Adipocyte (in vitro differentiated cells): ENCODE measurements around the gene SPECC1.

Source experiments
- DNase-seq: peaks from one replicate; pipeline ENCODE4 v3.0.0-alpha.2; 2015; ENCODE audit warnings: low read depth
- H3K27me3 ChIP-seq: replicated peaks from 2 replicates; pipeline ENCODE4 v1.7.0; 2013; ENCODE audit warnings: mild to moderate bottlenecking, low read length, moderate library complexity; ENCODE audit not compliant: control insufficient read depth, insufficient read depth
- H3K36me3 ChIP-seq: 2 replicates; pipeline ENCODE4 v1.7.0; 2013; ENCODE audit warnings: low read length, mild to moderate bottlenecking, moderate library complexity; ENCODE audit not compliant: control insufficient read depth, insufficient read depth, severe bottlenecking
- H3K4me1 ChIP-seq: 2 replicates; pipeline ENCODE4 v1.7.0; 2013; ENCODE audit warnings: mild to moderate bottlenecking, low read length, moderate library complexity; ENCODE audit not compliant: control insufficient read depth, insufficient read depth
- H3K4me3 ChIP-seq: 2 replicates; pipeline ENCODE4 v1.7.0; 2013; ENCODE audit warnings: mild to moderate bottlenecking, low read length, moderate library complexity
- H3K9ac ChIP-seq: 2 replicates; pipeline ENCODE4 v1.7.0; 2013; ENCODE audit warnings: mild to moderate bottlenecking, low read length, moderate library complexity
- H3K9me3 ChIP-seq: 2 replicates; pipeline ENCODE4 v1.7.0; 2013; ENCODE audit warnings: mild to moderate bottlenecking, low read length, moderate library complexity; ENCODE audit not compliant: control insufficient read depth

SPECC1 gene

DNA sequence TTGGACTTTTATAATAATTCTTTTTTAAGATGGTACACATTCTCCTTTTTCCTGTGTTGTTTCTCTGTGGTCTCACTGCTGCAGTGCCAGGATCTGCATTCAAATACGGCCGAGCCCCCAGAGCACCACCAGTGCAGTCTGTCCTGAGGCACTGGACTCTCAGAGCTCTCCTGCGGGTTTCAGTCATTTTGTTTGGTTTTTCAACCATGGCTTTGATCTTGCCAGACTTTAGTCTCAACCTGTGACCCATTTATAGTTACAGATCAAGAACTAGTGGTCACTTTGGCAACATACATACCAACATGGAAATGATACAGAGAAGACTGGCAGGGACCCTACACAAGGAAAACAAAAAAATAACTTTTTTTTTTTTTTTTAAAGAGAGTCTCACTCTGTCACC is 280.8 kb downstream of the SPECC1 start:
- no peaks in the 10 kb centered on the region for H3K9me3 ChIP-seq
- H3K4me3 ChIP-seq, result no peak overlapping the region
- H3K27me3 ChIP-seq, result no peaks in the 10 kb centered on the region
- H3K4me1 ChIP-seq, result no peaks in the 10 kb centered on the region
- no peak overlapping the region for H3K9ac ChIP-seq
- H3K36me3 ChIP-seq, result peaks cover 3% of the 10 kb centered on the region
- no peak for DNase-seq

DNA sequence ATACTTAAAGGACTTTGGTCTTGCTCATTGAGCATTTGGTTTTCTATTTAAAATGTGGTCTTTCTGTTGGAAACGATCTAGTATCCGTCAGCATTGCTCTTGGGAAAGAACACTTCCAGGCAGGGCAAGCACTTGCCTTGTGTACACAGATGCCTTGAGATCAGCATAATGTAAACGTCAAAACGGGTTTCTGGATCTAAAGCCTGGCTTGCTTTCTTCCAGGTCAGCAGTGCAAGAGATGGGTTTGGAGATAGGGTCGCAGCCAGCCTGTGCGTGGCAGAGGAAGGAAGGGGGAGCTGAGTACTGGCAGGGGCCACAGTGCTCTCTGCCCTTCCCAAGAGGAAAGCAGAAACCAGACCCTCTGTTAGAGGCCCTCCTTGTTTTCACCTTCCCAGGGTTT is 282.7 kb downstream of the SPECC1 start:
- H3K36me3 ChIP-seq, result peaks cover 3% of the 10 kb centered on the region
- no peak overlapping the region for H3K4me3 ChIP-seq
- no peaks in the 10 kb centered on the region for H3K9me3 ChIP-seq
- no peaks in the 10 kb centered on the region for H3K4me1 ChIP-seq
- H3K27me3 ChIP-seq, result no peaks in the 10 kb centered on the region
- no peak overlapping the region for H3K9ac ChIP-seq
- no peak for DNase-seq

DNA sequence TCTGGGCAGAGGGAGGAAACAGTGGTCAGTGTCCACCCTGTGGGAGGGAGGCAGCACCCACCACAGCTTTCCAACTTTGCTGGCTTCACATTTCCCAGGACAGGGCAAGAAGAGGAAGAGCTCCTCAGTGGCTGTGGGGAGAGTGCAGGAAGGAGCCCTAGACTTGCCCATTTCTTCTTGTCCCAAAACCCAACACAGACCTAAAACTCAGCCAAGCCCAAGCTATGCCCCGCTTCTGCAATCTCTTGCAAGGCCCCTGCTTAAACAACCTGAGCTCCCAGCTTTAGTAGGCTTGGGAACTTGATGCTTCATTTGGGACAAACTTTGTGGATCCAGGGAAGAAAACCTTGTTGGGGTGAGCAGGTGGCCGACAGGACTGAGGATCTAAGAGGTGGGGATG is 284.3 kb downstream of the SPECC1 start:
- Histone ChIP-seq H3K9me3 (no peaks in the 10 kb centered on the region), H3K27me3 (no peaks in the 10 kb centered on the region), H3K36me3 (no peaks in the 10 kb centered on the region)

DNA sequence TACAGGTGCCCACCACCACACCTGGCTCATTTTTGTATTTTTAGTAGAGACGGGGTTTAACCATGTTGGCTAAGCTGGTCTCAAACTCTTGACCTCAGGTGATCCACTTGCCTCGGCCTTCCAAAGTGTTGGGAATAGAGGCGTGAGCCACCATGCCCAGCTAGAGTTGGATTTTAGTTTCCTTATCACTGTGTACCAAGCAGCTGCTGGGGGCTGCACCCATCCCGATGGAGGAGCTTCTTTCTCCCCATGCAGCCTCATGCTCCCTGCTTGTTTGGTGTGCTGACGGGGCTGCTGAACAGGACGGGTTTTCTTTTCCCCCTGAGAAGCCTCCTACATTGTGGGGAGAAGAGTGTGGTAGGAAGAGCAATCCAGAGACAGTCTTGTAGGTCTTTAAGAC is 285.0 kb downstream of the SPECC1 start:
- Histone ChIP-seq H3K27me3 (no peaks in the 10 kb centered on the region), H3K9me3 (no peaks in the 10 kb centered on the region), H3K9ac (no peak overlapping the region), H3K36me3 (no peaks in the 10 kb centered on the region), H3K4me1 (peaks cover 8% of the 10 kb centered on the region), H3K4me3 (no peak overlapping the region)
- DNase-seq, result no peak

More for the DNA sequence above, 284.3 kb downstream of the SPECC1 start:
- H3K4me3 ChIP-seq, result no peak overlapping the region
- no peak for DNase-seq
- no peak overlapping the region for H3K9ac ChIP-seq
- H3K4me1 ChIP-seq, result peaks cover 8% of the 10 kb centered on the region

DNA sequence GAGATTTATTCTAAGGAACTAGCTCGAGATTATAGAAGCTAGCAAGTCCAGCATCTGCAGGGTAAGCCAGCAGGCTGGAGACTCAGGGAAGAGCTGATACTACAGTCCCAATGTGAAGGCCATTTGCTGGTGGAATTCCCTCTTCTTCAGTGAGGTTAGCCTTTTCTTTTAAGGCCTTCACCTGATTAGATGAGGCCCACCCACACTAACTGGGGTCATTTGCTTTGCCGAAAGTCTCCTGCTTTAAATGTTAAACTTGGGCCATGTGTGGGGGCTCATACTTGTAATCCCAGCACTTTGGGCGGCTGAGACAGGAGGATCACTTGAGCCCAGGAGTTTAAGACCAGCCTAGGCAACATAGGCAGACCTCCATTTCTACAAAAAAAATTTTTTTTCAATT is 289.9 kb downstream of the SPECC1 start:
- DNase-seq, result no peak
- no peaks in the 10 kb centered on the region for H3K27me3 ChIP-seq
- no peaks in the 10 kb centered on the region for H3K9me3 ChIP-seq
- H3K4me3 ChIP-seq, result no peak overlapping the region
- no peaks in the 10 kb centered on the region for H3K36me3 ChIP-seq
- H3K4me1 ChIP-seq, result peaks cover 17% of the 10 kb centered on the region
- no peak overlapping the region for H3K9ac ChIP-seq

DNA sequence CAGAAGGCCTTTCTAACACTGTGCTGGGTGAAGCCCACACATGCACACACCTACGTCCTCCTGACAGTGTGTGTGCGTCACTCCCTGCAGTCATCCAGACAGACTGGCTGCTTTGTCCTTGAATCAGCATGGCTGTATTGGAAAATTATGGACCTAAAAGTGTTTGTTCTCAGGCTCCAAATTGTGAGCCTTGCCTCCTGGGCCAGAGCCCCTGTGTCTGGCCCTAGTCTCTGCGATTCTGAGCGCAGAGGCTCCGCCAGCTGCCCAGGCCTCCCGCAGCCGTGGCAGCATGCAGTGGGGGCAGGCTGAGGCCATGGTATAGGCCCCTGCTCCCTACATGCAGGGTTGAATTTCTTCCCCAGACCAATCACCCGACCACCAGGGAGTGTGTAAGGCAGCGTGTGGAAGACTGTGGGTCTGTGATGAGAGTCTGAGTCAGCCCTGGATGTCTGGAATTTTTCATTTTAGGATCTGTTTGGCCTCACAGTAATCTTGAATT is 291.3 kb downstream of the SPECC1 start:
- Histone ChIP-seq H3K4me1 (peaks cover 17% of the 10 kb centered on the region), H3K4me3 (no peak overlapping the region), H3K27me3 (no peaks in the 10 kb centered on the region), H3K9me3 (peaks cover 3% of the 10 kb centered on the region), H3K36me3 (no peaks in the 10 kb centered on the region), H3K9ac (no peak overlapping the region)
- DNase-seq, result peak; percentile 74

DNA sequence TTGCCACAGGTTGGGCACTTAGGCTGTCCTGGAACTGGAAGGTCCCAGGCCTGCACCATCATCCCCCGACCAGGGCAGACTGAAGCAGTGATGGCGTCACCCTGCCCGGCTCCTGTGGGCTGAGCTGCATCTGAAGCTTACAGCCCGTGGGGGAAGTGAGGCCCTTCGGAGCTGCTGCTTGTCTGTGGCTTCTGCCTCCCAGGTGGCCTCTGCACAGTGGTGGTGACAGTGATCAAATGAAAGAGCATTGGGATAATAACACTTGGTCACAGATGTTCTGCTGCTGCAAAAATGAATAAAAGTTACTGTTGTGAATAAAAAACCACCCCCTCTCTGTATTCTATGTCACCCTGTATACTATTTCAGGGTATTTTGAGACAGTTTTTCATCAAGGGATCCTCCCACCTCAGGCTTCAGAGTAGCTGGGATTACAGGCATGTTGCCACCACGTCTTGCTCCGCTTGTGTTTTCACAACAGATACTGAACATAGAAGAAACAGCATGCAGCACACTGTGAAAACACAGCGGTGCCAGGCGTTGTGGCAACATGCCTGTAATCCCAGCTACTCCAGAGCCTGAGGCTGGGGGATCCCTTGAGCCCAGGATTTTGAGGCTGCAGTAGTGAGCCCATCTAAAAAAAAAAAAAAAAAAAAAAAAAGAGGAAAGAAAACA is 293.2 kb downstream of the SPECC1 start:
- Histone ChIP-seq H3K36me3 (peaks cover 14% of the 10 kb centered on the region), H3K4me3 (no peak overlapping the region), H3K27me3 (no peaks in the 10 kb centered on the region), H3K9ac (no peak overlapping the region), H3K4me1 (peaks cover 12% of the 10 kb centered on the region), H3K9me3 (peaks cover 20% of the 10 kb centered on the region)
- DNase-seq, result no peak

DNA sequence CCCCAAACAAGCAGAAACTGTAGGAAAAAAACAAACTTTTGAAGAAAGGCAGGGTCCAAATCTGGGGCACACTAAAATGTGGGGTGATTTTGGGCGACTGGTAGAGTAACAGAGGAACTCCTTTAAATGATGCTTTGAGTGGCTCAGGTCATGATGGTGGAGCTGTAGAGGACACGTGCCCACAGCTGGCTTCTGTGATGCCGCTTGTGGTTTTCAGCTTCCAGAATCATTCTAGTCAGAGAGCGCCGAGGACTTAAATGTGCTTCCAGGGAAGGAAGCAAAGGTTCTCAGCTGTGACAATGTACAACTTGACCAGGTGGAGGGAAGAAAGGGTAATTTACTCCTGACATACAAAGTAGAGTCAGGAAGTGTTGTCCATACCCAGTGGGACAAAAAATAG is 295.8 kb downstream of the SPECC1 start:
- peaks cover 16% of the 10 kb centered on the region for H3K36me3 ChIP-seq
- no peak overlapping the region for H3K4me3 ChIP-seq
- peaks cover 9% of the 10 kb centered on the region for H3K4me1 ChIP-seq
- H3K27me3 ChIP-seq, result no peaks in the 10 kb centered on the region
- no peak for DNase-seq
- H3K9ac ChIP-seq, result no peak overlapping the region
- H3K9me3 ChIP-seq, result peaks cover 29% of the 10 kb centered on the region

DNA sequence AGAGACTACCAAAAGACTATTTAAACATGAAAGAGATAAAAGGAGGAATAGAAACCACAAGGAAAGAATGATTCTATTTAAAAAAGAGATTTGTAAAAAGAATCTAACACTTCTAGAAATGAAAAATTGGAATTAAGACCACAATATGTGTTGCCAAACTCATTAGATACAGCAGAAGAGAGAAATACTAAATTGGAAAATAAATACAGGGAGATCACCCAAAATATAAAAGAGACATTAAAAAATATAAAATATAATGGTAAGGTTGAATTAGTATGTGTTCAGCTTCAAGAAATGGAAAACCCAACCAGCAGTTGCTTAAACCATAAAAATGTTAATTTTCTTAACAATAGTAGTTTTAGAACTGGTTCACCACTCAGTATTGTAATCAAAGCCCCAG is 297.8 kb downstream of the SPECC1 start:
- no peak for DNase-seq
- Histone ChIP-seq H3K9me3 (peaks cover 29% of the 10 kb centered on the region), H3K4me3 (peak overlapping the region; percentile 61), H3K27me3 (no peaks in the 10 kb centered on the region), H3K36me3 (peaks cover 16% of the 10 kb centered on the region), H3K9ac (no peak overlapping the region), H3K4me1 (no peaks in the 10 kb centered on the region)

DNA sequence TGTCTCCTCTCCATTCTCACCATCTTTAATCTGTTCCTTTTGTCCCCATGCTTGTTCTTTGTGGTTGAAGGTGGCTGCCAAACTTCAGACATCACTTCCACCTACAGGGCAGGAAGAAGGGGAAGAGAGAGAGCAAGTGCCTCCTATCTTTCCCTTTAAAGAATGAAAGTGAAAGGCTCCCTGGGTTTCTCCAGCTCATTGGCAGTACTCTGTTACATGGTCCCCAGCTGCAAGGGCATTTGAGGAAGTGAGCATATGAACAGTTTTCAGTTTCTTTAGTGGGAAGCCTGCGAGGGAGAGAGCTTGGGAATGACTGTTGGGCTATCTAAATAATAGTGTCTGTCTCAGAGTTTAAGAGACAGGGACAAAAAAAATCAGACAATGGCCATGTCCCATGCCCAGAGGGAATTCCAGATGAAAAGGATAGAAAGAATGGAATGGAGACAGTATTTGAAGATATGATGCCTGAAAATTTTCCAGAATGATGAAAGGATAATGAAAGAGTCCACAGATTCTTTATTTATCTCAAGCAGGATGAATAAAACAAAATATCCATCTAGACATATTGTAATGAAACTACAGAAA is 298.3 kb downstream of the SPECC1 start:
- Histone ChIP-seq H3K36me3 (peaks cover 16% of the 10 kb centered on the region), H3K4me1 (no peaks in the 10 kb centered on the region), H3K4me3 (peak overlapping the region; percentile 61), H3K27me3 (no peaks in the 10 kb centered on the region), H3K9ac (no peak overlapping the region), H3K9me3 (peaks cover 29% of the 10 kb centered on the region)
- DNase-seq, result no peak

DNA sequence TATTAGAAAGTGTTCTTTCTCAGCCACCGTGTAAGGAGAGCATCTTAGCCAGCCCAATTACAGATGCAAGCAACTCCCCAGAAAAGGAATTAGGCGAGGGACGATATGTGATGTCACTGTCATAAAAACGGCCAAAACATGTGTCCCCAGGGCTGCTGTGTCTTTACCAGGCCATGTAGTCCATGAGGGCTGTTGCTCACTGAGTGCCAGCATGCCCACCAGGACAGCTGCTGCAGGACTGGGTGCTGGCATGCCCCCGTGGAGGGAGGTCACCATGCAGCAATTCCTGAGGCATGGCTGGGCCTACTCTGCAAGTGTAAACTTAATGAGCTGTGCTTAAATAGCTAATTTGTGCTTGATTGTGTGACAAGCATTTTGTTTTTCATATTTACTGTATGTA is 301.3 kb downstream of the SPECC1 start:
- no peak overlapping the region for H3K4me3 ChIP-seq
- peaks cover 26% of the 10 kb centered on the region for H3K9me3 ChIP-seq
- no peak for DNase-seq
- no peak overlapping the region for H3K9ac ChIP-seq
- peaks cover 19% of the 10 kb centered on the region for H3K36me3 ChIP-seq
- H3K27me3 ChIP-seq, result no peaks in the 10 kb centered on the region
- H3K4me1 ChIP-seq, result no peaks in the 10 kb centered on the region
